Activated CD8-positive, alpha-beta memory T cell treated with anti-CD3 and anti-CD28 coated beads for 48 hours (primary cell): ENCODE results near the gene DEPDC4.
"Not testable (repeated sequence)": the region's sequence is repeated elsewhere in the genome, so short reads cannot be mapped to it uniquely, and the experiment has no call there.

Source experiments
- DNase-seq, 3 experiments: peaks; one replicate each; pipeline ENCODE4 v3.0.0-alpha.2; 2020; ENCODE audit warnings: low read depth in 2 of 3, low spot score in 2 of 3

Gene DEPDC4

DNA sequence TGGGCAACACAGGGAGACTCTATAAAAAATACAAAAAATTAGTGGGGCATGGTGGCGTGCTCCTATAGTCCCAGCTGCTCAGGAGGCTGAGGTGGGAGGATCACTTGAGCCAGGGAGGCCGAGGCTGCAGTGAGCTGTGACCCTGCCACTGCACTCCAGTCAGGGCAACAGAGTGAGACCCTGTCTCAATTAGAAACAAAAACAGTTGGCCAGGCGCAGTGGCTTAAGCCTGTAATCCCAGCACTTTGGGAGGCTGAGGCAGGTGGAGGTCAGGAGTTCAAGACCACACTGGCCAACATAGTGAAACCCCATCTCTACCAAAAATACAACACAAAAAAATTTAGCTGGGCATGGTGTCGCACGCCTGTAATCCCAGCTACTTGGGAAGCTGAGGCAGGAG, 1.8 kb downstream of the DEPDC4 start:
- not testable (repeated sequence) for DNase-seq

DNA sequence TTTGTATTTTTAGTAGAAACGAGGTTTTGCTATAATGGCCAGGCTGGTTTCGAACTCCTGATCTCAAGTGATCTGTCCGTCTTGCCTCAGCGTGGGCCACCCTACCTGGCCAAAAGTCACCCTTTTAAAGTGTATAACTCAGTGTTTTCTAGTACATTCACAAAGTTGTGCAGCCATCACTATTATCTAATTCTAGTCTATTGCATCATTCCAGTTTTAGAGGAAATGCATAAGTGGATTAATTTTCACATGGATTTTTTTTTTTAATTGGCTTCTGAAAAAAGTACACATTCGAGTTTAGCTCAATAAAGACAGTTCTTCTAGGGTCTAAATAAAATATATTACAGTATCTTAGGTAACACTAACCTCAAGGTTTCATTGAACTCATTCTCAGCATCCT, 3.7 kb downstream of the DEPDC4 start:
- no peak for DNase-seq

DNA sequence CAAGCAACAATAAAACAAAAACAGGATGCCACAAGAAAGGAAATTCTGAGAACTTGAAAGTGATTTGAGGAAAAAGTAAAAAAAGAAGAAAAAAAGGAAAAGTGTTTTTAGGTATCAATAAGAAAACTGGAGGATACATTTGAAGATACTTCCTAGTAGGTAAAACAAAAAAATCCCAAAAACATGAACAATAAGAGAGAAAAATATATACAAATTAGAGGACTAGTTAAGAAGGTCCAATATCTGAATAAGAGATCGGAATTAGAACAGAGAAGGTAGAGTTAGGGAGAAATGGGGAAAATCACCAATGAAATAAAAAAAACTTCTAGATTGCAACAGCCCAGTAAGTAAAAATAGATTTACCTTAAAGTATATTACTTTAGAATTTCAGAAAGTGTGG, 8.8 kb downstream of the DEPDC4 start:
- DNase-seq: no peak

DNA sequence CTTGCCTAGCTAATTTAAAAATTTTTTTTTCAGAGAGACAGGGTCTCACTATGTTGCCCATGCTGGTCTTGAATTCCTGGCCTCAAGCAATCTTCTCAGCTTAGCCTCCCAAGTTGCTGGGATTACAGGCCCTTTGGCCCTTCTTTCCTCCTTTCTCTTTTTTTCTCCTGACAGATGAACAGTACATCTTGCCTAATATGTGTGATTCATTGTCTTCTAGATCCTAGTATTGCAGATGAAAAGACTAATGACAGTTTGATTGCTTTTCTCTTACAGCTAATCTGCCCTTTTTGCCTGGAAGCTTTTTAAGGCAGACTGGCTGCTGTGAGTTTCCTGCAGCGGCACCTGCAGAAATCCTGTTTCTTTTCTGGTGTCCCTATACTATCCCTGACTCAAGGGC, 12.0 kb downstream of the DEPDC4 start:
- no peak for DNase-seq

DNA sequence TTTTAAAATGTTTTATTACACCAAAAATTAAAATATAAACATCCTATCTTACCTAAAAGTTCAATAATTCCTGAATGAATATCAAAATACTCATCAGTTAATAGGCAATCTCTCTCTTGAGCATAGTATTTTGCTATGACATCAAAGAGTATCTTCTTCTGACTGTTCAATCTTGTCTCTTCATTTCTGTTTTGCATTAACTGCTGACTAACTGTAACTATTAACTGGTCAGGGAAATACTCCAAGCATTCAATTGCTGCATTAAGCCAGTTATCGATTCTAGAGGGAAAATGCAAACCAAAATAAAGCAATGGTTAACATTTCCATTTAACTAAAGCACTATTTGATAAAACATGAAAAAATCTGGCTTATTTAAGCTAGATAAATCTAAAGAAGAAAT, 13.4 kb downstream of the DEPDC4 start:
- DNase-seq: no peak

DNA sequence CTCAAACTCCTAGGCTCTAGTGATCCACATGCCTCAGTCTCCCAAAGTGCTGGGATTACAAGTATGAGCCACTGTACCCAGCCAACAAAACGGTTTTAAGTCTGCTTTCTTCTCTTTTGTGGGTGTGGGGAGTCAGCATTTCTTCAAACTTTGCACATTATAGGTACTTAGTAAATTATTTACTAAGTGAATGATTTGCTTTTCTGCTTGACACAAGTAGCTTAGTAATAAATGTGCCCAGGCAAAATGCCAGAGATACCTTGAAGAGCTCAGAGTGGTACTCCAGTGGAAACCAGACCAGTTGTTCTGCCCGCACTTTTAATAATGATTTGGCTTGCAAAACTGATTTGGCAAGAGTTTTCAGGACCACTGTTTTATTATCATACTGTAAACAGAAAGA, 15.0 kb downstream of the DEPDC4 start:
- no peak for DNase-seq

DNA sequence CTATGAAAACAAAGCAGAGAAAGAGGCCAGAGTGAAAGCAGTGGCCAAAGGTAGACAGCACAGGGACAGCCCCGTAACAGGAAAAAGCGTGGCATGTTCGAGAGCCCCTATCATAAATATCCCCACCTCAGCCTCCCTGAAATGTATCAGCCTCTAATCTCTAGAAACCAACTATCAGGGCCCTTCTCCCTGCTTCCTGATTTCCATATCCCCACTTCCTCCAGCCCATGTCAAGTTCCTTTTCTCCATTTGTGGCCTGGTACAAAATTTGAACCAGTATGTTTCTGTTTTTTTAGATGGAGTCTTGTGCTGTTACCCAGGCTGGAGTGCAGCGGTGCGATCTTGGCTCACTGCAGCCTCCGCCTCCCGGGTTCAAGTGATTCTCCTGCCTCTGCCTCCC, 16.9 kb downstream of the DEPDC4 start:
- DNase-seq: no peak

DNA sequence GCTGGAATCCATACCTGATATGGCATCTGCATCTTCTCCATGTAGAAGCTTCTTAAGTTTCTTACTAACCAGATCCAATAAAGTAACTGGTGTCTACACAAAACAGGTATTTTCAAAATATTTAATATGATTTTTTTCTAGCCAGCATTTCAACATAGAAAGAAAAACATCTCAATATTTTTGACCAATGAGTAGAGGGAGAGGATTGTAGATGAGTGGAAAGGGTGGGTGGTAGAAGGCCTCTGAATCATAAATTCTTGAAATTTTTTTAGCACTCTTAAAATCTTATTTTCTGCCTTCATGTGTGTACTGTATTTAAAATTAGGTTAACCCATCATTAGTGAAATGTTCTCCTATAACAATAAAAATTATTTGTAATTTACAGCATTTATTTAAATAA, 18.0 kb downstream of the DEPDC4 start:
- DNase-seq: no peak

DNA sequence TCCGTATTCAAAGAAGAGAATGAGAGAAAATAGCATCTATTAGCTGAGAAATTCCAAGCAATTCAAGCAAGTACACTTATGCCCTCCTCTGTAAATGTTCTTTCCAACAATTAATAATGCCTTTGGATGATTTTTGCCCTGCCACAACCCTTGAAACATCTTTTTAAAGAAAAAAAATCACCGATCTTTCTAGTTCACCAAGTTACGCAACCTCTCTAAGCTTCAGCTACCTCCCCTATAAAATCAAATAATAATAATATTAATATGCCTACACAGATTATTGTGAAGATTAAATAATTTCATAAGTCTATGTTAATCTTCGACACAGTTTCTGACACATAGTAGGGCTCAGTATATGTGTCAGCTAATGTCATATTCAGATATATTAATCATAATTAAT, 19.1 kb downstream of the DEPDC4 start:
- DNase-seq: no peak

DNA sequence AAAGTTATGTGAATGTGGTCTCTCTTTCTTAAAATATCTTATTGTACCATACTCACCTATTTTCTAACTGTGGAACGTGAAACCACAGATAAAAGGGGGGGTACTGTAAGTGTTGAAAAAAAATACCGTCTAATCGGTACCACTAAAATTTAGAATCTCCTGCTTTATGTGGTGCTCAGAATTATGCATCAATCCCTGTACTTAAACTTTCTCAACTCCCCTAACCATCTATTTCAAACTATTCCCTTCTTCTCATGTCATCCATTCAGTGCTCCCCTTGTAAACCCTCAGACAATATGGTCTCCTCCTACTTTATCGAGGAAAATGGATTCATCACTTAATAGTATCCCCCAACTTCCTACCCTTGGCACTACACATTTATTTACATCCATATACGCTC, 23.7 kb downstream of the DEPDC4 start:
- DNase-seq: no peak

DNA sequence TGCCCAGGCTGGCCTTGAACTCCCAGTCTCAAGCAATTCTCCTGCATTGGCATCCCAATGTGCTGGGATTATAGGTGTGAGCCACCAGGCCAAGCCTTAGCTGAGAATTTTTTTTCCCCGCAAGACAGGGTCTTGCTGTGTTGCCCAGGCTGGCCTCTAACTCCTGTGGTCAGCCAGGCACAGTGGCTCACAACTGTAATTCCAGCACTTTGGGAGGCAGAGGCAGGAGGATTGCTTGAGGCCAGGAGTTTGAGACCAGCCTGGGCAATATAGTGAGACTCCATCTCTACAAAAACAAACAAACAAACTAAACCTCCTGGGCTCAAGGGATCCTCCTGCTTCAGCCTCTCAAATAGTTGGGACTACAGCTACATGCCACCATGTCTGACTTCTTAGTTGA, 27.3 kb downstream of the DEPDC4 start:
- DNase-seq: no peak

DNA sequence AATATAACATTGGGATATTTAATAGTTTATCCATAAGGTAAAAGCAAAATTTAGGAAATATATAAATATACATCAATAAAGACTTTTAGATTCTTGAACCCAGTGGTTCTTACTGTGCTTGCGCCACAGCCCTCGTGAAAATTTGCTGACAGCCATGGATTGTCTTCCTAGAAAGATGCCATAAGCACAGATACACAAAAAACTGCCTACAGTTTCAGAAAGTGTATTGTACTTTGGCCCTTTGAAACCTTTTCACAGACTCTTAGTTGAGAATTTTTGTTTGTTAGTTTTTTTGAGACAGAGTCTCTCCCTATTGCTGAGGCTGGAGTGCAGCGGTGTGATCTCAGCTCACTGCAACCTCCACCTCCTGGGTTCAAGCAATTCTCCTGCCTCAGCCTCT, 28.1 kb downstream of the DEPDC4 start:
- no peak for DNase-seq

DNA sequence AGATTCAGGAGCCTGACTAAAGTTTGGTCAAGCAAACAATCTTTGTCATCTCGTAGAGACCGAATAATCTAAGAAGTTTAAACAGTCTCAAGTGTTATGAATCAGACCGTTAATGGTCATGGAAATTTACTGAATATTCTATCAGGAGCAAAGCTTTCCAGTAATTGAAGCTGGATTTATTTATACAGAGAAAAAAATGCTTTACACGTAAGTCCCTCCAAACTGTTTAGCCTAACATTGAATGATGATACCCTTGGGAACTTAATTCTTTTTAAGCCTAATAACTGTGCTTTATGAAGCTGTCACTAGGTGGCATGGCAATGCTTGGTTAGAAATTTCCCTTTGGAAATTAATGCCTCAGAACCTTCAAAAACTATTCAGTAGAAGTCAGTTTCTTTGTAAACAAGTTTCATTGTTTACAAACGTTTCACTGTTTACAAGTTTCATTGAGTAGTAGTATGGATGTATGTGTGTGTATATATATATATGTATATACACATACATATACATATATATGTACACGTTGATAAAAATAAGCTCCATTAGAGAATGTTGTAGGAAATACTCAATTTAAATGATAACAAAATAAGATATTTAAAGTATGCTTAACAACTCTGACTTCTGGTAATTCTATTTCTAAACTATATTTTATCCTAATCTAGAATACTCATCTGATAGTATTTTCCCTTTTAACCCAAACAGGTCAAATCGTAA, 32.1 kb downstream of the DEPDC4 start:
- no peak for DNase-seq

DNA sequence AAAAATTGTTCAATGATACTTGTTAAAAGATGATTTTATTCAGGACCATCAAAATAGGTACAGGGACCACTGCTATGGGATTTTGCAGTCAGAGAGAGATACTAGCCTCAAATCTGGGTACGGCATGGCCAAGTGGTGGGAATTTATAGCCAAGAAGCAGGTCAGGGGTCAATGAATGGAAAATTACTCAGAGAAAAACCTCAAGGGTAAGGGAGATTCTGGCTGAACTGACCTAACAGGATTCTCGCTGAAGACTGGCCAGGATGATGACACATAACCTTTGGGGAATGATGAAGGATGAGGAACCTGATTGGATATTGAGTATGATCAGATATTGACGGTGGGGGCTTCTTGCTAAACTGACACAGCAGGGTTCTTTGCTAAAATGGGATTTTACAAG, 32.7 kb downstream of the DEPDC4 start:
- DNase-seq: no peak

DNA sequence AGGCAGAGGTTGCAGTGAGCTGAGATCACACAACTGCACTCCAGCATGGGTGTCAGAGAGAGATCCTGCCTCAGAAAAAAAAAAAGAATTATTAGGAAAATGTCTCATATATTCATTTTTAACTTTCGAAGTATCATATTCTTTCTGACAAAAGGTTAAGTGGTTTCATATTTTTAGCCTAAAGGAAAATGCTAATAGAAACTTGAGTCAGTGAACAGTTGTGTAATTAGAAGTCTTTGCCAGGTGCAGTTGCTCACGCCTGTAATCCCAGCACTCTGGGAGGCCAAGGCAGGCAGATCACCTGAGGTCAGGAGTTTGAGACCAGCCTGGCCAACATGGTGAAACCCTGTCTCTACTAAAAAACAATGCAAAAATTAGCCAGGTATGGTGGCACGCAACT, 35.0 kb downstream of the DEPDC4 start:
- not testable (repeated sequence) for DNase-seq

DNA sequence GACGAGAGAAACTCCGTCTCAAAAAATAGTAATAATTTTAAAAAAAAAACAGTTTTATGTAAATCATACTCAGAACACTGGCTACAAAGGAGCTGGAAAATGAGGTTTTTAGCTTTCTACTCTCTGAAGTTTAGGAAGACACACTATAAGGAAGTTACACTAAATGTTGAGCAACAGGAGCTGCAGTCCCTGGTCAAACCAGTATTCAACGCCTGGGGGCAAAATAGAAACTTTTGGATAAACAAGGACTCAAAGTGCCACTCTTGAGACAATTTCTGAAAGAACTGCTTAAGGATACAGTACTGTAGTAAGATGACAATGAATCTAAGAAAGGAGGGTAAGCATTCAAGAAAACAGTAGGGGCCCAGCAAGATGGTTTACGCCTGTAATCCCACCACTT, 37.0 kb downstream of the DEPDC4 start:
- DNase-seq: no peak

DNA sequence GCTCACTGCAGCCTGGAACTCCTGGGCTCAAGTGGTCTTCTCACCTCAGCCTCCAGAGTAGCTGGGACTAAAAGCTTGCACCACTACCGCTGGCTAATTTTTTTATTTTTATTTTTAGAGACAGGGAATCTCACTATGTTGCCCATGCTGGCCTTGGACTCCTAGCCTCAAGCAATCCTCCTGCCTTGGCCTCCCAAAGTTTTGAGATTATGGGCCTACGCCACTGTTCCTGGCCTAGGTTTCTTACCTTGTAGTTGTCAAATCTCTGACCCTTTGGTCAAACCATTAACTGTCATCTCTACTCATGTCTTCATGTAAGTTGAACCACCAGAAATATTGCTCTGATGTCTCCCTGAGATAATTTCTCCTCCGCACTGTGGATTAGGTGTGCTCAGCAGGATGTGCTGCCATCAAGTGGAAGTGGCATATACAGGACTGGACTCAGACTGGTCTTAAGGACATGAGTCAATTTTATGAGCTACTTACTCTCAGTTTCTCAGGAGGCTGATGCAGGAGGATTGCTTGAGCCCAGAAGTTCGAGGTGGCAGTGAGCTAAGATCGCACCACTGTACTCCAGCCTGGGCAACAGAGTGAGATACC, 37.7 kb downstream of the DEPDC4 start:
- DNase-seq: no peak

DNA sequence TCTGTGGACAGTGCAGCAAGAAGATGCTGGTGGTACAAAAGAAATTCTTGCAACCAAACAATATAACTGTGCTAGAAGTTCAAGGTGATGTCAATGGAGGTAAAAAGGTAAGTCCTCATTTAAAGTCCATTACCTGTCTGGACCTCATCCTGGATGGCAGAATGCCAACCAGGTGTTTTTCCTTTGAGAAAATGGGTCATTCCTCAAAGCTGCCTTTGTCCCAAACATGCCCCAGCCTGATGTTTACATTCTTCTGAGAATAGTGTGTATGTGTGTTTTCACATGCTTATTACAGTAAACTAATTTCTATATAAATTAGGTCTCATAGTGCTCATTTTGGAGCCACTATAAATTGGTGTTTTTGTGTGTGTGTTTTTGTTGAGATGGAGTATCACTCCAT, 41.4 kb downstream of the DEPDC4 start:
- DNase-seq: no peak

DNA sequence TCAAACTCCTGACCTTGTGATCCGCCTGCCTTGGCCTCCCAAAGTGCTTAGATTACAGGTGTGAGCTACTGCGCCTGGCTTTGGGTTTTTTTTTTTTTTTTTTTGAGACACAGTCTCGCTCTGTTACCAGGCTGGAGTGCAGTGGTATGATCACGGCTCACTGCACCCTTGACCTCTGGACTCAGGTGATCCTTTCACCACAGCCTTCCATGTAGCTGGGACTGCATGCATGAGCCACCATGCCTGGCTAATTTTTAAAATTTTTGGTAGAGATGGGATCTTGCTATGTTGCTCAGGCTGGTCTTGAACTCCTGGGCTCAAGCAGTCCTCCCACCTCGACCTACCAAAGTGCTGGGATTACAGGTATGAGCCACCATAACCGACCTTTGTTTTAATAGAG, 44.7 kb downstream of the DEPDC4 start:
- DNase-seq: not testable (repeated sequence)

DNA sequence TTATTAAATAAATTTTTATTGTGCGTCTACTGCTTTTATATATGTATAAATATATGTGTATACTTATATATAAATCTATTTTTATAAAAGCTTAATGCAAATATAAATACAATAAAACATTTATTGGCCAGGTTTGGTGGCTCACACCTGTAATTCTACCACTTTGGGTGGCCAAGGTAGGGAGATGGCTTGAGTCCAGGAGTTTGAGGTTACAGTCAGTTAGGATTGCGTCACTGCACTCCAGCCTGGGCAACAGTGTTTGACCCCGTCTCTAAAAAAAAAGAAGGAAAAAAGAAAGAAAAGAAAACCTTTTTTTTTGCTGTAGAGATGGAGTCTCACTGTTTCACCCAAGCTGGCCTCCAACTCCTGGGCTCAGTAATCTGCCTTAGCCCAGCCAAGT, 45.4 kb downstream of the DEPDC4 start:
- no peak for DNase-seq

DNA sequence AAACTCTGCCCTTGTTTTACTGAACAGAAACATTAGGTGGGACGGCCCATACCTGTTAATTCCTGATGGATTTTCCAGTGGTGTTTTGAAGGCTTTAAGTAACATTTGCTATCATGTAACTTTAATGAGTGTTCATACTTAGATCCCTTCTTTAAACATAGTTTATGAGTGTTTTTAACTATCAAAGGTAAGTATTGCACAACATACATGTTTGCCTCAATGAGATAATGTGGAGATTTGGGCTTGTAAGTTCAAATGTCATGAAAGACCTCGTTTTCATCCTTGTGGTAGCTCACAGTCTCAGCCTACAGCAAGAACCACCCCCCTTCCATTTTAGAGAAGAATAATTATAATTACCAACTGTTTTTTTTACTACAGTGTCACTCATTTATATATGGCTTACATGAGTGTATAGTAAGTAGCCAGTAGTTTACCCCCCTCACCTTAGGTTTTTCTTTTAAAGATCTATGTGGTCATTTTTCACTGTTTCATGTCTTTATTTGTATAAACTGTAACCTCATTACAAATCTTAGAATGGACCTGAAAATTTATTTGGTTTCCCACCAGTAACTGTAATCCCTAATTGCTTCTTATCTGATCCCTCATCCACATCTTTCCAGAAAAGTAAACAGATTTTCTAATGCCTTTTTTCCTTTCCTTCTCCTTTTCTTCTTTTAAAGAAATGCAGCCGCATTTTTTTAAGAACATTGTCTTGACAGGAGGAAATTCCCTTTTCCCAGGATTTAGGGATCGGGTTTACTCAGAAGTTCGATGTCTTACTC, 47.4 kb downstream of the DEPDC4 start:
- no peak for DNase-seq

DNA sequence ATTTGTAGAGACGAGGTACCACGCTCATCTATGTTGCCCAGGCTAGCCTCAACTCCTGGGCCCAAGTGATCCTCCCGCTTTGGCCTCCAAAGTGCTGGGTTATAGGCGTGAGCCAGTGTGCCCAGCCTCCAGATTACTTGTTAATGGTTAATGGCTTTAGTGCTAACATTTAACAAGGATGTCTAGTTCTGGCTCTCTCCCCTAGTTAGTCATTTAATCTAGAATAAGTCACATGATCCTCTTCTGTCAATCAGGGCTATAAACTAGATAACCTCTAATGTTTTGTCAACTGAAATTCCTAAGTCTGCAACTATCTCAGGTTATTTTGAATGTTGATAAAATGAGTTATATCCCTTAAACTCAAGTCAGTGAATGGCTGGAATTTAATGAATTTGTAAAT, 50.5 kb downstream of the DEPDC4 start:
- DNase-seq: no peak

DNA sequence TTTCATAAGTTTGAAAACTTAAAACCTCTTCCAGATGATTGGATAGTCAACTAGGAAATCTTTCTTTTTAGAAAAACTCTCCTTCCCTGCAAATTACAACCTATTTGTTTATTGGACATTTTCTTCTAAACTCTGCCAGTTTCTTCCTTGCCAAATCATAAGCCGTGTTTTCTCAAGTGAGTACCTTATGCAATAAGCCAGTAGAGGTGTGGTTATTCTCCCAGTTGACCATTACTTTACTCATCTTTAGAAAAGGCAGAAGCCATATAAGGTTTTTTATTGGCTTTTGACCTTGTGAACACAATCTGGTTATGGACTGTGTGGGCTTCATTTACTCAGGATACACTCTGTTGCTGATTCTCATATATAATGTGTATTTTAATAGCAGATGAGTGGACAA, 51.7 kb downstream of the DEPDC4 start:
- no peak for DNase-seq
